Left kidney (tissue), 2 donors: ENCODE measurements around the gene CEP250. TPM values are rescaled to one million over a fixed set of nuclear protein-coding genes. Genes with fewer than 3 reads are reported as not detected.
"Not testable (repeated sequence)": the region's sequence is repeated elsewhere in the genome, so short reads cannot be mapped to it uniquely, and the experiment has no call there.

Experiments
- DNase-seq: peaks from one replicate; pipeline ENCODE4 v3.0.0-alpha.2; 2013
- polyA plus RNA-seq: library from polyadenylated mRNA; unstranded; fragments of 120-200 nt; gene quantifications from one replicate; pipeline ENCODE4 v1.2.1, GENCODE V29; 2013; ENCODE audit not compliant: insufficient read length

The CEP250 gene
- polyA plus RNA-seq, 1 donor, result 66.0 TPM

DNA sequence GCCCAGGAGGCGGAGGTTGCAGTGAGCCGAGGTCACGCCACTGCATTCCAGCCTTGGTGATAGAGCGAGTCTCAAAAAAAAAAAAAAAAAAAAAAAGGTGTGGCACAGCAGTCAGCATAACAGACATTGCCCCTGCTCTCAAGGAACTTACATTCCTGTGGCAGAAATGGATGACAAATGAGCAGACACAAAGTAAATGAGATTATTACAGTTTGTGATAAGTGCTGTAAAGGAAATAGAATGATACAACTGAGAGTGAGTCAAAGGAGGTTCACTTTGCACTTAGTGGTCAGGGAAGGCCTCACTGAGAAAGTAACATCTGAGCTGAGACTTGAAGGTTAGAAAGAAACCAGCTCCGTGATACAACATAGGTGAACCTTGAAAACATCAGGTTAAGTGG is 36.4 kb downstream of the CEP250 start:
- no peak for DNase-seq

DNA sequence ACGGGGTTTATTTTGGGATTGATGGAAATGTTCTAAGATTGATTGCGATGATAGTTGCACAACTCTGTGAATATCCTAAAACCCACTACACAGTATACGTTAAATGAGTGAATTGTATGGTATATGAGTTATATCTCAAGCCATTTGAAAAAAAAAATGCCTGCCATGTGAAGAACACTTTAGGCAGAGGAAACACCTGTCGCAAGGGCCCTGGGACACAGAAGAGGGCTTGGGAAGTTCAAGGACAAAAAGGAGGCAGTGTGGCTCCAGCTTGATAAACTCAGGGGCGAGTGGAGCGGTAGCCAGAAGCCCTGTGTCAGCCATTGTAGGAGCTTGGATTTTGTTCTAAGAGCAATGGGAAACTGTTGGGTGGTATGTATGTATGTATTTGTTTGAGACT is 37.0 kb downstream of the CEP250 start:
- no peak for DNase-seq

DNA sequence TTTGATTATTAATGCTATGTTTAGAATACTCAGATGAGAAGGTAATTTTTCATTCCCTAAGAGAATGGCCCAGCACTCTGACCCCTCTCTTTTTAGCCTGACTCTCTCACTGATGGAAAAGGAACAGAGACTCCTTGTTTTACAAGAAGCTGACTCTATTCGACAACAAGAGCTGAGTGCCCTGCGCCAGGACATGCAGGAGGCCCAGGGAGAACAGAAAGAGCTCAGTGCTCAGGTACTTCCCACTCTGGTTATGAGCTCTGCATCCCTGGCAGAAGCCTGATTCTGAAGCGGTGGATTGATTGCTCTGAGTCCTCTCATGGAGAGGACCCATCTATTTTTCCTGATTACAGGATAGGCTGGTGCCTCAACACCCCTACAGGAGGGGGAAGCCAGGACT is 41.1 kb downstream of the CEP250 start:
- no peak for DNase-seq

DNA sequence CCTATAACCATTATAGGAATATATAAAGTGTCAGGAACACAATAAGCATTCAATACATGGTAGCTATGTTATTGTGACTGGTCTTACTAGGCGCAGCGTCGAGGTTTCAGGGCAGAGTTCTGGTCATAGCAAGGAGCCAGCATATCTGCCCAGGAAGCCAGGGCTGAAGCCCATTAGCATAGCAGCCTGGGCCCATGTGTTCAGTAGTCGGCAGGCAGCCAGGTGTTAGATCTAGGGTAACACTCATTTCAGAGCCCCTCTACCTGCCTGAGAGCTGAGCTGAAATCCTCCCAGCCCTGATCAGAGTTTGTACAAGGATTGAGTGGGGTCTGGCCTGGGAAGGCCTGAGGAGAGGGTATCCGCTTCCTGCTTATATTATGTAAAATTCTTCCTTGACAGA is 41.9 kb downstream of the CEP250 start:
- no peak for DNase-seq

DNA sequence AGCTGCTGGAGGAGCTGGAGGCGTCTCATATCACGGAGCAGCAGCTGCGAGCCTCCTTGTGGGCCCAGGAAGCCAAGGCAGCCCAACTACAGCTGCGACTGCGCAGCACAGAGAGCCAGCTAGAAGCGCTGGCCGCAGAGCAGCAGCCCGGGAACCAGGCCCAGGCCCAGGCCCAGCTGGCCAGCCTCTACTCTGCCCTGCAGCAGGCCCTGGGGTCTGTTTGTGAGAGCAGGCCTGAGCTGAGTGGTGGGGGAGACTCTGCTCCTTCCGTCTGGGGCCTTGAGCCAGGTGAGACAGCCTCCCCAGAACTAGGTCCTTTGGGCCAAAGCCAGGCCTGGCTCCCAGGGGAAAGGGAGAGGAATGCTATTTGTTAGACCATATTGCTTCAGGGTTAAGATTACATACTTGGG is 42.4 kb downstream of the CEP250 start:
- DNase-seq, result no peak

DNA sequence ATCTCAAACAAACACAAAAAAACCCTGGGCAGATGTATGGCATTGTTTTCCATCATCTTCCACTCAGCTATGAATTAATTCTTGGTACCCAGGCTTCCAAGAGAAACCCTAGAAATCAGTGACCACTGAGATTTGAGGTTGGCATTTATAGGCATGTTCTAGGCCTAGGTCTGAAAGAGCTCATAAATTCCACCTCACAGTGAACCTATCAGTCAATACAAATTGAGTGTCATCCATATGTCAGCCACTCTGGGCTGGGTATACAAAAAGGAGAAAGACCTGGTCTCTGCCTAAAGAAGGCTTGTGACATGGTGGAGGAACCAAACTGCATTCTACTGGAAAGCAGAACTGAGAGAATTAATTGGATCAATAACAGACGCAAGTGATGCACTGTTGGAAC is 43.9 kb downstream of the CEP250 start:
- no peak for DNase-seq

DNA sequence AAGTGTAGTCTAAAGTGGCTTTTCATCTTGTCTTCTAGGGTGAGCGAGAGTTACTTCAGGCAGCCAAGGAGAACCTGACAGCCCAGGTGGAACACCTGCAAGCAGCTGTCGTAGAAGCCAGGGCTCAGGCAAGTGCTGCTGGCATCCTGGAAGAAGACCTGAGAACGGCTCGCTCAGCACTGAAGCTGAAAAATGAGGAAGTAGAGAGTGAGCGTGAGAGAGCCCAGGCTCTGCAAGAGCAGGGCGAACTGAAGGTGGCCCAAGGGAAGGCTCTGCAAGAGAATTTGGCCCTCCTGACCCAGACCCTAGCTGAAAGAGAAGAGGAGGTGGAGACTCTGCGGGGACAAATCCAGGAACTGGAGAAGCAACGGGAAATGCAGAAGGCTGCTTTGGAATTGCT is 47.0 kb downstream of the CEP250 start:
- DNase-seq, result no peak

DNA sequence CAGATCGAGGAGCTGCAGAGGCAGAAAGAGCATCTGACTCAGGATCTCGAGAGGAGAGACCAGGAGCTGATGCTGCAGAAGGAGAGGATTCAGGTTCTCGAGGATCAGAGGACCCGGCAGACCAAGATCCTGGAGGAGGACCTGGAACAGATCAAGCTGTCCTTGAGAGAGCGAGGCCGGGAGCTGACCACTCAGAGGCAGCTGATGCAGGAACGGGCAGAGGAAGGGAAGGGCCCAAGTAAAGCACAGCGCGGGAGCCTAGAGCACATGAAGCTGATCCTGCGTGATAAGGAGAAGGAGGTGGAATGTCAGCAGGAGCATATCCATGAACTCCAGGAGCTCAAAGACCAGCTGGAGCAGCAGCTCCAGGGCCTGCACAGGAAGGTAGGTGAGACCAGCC is 47.9 kb downstream of the CEP250 start:
- no peak for DNase-seq

DNA sequence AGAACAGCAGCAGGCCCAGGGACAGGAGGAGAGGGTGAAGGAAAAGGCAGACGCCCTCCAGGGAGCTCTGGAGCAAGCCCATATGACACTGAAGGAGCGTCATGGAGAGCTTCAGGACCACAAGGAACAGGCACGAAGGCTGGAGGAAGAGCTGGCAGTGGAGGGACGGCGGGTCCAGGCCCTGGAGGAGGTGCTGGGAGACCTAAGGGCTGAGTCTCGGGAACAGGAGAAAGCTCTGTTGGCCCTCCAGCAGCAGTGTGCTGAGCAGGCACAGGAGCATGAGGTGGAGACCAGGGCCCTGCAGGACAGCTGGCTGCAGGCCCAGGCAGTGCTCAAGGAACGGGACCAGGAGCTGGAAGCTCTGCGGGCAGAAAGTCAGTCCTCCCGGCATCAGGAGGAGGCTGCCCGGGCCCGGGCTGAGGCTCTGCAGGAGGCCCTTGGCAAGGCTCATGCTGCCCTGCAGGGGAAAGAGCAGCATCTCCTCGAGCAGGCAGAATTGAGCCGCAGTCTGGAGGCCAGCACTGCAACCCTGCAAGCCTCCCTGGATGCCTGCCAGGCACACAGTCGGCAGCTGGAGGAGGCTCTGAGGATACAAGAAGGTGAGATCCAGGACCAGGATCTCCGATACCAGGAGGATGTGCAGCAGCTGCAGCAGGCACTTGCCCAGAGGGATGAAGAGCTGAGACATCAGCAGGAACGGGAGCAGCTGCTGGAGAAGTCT is 48.6 kb downstream of the CEP250 start:
- no peak for DNase-seq

DNA sequence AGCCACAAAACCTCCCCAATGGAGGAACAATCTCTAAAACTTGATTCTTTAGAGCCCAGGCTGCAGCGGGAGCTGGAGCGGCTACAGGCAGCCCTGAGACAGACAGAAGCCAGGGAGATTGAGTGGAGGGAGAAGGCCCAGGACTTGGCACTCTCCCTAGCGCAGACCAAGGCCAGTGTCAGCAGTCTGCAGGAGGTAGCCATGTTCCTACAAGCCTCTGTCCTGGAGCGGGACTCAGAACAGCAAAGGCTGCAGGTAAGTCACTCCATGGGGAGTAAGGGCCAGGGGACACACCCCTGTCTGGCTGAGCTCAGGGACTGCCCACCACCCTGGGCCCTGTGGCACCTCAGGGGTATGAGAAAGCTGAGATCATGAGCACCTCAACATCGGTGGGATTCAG is 49.4 kb downstream of the CEP250 start:
- DNase-seq, result no peak

DNA sequence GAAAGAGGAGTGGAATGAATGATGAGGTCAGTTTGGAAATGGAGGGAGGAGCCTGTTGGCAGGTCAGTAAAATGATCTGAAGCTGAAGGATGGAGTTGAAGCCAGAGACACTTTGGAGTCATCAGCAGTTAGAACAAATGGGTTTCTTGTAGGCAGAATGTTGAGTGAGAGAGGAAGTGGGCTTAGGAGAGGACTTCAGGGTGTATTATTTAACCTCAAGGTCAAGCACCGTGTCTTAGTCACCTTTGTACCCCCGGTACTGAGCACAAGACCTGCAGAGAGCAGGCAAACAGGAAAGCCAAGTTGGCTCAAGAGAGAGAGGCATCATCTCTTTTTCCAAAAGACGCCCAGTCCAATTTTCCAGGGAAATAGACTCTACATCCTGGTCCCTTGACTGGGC is 50.8 kb downstream of the CEP250 start:
- DNase-seq, result no peak

DNA sequence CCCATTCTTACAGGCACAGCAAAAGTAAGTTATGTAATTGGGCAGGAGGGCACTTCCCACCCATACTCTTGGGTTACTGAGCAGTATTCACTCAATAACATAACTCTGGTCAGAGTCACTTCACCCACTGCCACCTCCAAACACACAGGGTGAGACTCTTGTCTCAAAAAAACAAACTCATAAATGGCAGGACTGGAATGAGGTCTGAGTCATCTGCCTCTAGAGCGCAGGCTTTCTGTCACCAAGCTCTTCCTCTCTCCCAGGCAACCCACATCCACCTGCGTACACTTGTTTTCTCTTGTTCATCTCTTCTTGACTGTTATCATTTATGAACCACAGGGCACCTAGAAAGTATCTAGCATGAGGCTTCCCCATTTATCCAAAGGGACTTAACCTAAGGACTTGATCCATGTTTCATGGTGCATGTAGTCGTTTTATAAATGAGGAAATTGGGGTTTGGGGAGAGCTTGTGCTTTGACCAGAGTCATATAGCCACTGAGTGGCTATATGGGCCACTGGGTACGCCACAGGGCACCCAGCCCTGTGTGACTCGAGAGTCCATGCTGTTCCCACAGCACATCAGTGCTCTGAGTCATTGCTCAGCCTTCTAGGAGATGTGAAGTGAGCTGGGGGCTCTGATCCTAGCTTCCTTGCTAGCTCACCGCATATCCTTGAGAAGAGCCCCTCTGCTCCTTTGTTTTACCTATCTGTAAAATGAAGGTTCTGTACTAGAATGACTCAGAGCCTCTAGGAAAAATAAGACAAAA is 51.7 kb downstream of the CEP250 start:
- no peak for DNase-seq

DNA sequence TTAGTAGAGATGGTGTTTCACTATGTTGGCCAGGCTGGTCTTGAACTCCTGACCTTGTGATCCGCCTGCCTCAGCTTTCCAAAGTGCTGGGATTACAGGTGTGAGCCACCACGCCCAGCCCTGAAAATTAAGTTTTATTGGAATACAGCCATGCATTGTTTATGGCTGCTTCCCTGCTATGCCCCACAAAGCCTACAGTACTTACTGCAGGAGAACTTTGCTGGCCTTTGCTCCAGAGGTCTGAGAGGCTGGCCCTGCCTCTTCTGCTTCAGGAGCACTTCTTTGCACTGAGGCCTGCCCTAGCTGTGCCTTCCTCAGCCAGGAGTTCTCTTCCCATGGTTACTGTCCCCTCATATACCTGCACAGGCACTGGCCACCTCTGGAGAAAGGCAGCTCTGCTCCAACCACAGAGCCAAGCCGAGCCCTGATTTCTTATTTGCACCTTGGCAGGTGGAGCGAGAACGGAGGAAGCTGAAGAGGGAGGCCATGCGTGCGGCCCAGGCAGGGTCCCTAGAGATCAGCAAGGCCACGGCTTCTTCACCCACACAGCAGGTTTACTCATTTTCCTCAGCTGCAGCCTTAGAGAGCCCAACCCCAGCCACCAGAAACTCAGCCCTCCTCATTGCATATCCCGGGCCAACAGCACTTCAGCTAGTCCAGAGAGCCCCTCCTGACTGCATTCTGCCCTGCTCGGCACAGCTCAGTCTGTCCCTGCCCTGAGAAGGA is 53.3 kb downstream of the CEP250 start:
- no peak for DNase-seq

DNA sequence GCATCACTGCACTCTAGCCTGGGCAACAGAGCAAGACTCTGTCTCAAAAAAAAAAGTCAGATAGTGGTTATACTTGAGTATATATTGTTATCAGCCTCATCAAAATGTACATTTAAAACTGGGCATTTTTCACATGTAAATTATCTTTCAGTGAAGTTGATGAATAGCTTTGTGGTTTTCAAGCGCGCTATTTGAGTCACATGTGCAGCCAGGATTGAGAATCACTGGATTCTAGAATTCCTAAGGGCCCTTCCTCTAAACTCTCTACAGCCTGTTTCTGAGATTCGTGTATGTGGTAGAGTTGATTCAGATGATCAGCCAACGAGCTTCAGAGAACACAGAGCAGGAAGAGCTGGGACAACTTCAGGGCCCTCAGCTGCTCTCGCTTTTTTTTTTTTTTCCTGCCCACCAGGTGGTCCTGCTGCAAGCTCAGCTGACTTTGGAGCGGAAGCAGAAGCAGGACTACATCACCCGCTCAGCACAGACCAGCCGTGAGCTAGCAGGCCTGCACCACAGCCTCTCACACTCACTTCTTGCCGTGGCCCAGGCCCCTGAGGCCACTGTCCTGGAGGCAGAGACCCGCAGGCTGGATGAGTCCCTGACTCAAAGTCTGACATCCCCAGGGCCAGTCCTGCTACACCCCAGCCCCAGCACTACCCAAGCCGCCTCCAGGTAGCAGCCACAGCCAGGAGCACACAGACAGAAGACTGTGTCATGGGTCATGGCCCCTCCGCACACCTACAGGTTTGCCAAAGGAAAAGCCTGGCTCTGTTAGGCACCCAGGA is 55.7 kb downstream of the CEP250 start:
- DNase-seq, result no peak

DNA sequence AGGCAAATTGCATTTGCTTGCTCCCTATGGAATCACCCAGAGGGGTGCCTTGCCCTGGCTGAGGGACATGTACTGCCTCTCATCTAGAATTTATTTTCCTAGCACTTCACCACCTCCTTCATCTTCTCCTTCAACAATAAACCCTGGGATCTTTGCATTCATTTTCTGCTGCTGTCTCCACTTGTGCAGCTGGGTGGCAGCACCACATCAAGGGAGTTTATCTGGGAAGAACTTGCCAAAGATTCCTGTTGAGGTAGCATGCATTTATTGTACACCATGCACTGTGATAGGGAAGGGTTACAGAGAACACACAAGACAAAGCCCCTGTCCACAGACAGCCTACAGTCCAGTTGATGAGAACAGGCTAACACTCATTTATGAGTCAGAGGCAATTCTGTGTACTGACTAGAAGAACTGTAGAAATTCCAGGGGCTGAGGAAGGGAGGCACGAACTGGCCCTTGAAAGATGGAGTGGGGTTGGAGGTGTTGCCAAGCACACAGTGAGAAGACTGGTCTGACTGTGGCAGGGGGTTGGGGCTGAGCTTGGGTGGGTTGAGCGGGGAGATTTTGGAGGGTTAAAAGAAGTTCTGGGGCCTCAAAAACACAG is 56.5 kb downstream of the CEP250 start:
- peak; percentile 22 for DNase-seq

DNA sequence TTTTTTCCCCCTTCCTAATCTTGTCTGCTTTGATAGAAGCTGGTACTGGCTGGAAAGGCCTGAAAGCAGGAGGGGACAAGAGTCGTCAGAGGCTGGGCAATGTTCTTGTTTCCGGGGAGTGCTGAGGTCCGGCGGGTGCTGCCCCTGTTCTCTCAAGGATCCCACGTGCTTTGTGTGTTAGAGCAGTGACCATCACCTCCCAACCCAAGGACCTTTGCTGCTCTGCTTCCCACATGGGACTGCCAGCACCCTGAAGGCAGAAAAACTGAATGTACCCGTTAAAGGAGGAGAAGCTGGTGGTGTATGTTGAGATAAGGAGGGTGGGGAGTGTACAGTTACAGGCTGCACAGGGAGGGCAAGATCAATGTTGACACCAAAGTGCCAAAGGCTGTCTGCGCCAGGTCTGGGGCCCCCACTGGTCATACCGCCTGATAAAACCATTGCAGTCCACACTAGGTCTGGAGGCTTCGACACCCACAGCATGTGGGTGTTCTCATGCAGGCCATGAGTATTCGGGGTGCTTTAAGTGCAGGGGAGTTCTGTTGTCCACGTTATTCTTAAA is 59.1 kb downstream of the CEP250 start:
- no peak for DNase-seq

DNA sequence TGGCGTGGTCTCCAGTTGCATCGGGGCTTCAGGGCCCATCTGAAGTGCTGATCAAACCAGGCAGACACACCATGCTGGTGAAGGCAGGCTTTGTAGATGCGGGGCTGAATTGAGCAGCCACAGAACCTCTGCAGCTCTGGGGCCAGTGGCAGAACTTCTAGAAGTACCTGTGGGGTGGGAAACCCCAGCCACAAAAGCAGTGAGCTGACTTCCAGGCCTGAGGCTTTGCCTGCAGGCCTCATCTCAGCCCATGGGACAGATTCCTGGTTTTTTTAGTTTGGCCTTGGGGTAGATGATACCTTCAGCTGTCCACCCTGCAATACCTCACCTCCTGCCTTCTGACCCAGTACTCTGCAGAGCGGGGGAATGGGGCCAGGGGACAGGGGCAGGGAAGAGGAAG is 59.9 kb downstream of the CEP250 start:
- DNase-seq, result no peak

DNA sequence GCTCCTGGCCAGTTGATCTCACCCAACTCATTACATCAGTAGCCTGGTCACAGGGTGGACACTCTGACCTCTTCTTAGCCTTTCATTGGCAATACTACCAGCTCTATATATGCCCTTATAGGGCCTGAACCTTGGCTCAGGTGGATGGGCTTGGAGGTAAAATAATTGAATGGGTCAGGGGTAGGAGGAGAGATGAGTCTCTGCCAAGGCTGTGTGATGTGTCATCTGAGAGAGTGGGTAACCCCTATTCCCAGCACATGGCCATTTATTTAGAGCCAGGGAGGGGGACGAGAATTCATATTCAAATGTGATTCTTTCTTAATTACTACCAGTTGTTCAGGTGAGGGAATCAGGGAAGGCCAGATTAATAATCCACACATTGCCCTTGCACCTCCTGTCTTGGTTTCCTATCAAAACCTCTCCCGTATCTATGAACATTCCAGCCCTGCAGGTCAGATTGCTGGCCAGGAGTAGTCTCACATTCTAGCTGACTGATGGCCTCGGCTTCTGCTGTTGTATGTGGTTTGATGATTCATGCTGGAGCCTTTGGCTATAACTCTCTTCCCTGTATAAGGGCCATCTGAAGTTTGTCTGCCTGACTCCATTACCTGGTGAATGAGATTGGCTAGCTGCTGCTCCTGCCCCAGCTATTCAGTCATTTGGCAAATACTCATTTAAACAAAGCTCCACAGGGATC is 60.7 kb downstream of the CEP250 start:
- DNase-seq, result no peak

DNA sequence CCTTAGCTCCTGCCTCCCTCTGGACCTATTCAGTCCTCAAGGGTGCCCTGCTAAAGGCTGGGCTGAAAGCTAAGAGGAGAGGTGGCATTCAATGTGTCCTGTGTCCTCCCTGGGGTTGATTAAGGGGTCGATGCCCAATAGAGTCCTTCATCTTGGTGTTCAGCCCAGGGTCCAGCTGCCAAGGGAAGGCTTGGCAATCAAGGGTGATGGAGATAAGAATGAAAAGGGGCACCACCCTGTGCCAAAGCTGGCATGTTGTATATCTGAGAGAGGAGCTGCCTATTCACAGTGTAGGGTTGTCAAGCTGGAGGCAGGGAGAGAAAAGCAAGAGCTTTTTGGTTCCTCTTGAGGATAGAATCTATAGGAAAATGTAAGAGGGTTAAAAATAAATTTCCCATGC is 61.7 kb downstream of the CEP250 start:
- no peak for DNase-seq

DNA sequence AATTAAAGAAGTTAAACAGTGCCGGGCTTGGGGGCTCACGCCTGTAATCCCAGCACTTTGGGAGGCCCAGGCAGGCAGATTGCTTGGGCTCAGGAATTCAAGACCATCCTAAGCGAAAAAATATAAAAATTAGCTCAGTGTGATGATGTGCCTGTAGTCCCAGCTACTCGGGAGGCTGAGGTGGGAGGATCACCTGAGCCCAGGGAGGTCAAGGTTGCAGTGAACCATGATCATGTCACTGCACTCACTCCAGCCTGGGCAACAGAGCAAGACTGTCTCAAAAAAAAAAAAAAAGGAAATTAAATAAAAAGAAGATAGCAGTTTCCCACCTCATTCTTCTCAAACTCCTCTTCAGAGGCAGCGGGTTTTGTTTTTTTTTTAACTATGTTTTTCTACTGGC is 62.4 kb downstream of the CEP250 start:
- not testable (repeated sequence) for DNase-seq

DNA sequence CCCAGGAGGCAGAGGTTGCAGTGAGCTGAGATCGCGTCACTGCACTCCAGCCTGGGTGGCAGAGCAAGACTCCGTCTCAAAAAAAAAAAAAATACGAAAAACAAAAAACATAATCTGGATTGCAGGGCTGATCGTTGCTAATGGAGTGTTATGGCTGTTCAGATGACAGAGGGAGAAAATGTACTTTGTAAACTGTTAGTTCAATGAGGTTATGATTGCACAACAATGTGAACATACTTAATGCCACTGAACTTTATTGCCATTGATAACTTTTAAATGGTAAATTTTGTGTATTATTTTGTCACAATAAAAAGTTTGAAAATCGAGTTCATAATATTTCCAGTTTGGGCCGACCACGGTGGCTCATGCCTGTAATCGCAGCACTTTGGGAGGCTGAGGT is 63.6 kb downstream of the CEP250 start:
- DNase-seq, result no peak
